Hematopoietic multipotent progenitor cell (in vitro differentiated cells): ENCODE measurements around the gene SEPTIN12. TPM values are rescaled to one million over a fixed set of nuclear protein-coding genes. Genes with fewer than 3 reads are reported as not detected.

Experiments used
- DNase-seq, 3 donors: peaks; one replicate each; pipeline ENCODE4 v3.0.0-alpha.2; 2011 to 2015; ENCODE audit warnings: low read depth in 2 of 3, low spot score in 2 of 3
- total RNA-seq: library from RNA; depleted of rRNA; stranded (reverse); fragments of >200 nt; gene quantifications from one replicate; pipeline ENCODE4 v1.2.3, GENCODE V29; 2012

Gene SEPTIN12
- total RNA-seq, 1 donor: not detected

- DNase-seq: no peak
Measured at GRCh38 chr16:4803401-4803844, 15.3 kb upstream of the SEPTIN12 start.

- DNase-seq: peak; percentile 69 to 90 (median 85)
Measured at GRCh38 chr16:4802659-4803287, 14.6 kb upstream of the SEPTIN12 start.

GRCh38 chr16:4801962-4802658 lies 14.0 kb upstream of the SEPTIN12 start, which contains the start of gene ROGDI:
Gene ROGDI, minus strand, starts transcription at chr16:4802633. Its CDS starts 62 bp downstream, at chr16:4802571.
- peak in 2 of 3 donors; percentile 43 to 65 for DNase-seq

GRCh38 chr16:4801051-4801961 lies 13.2 kb upstream of the SEPTIN12 start:
- DNase-seq: no peak

- DNase-seq: peak in 1 of 3 donors; percentile 20
Measured at GRCh38 chr16:4800290-4801041, 12.3 kb upstream of the SEPTIN12 start.

GRCh38 chr16:4799171-4799855 lies 11.2 kb upstream of the SEPTIN12 start:
- no peak for DNase-seq

- no peak for DNase-seq
Measured at GRCh38 chr16:4798456-4798855, 10.3 kb upstream of the SEPTIN12 start.

GRCh38 chr16:4797805-4798252 lies 9.7 kb upstream of the SEPTIN12 start:
- no peak for DNase-seq

- DNase-seq: no peak
Measured at GRCh38 chr16:4796982-4797804, 9.0 kb upstream of the SEPTIN12 start.

GRCh38 chr16:4795828-4796572 lies 7.9 kb upstream of the SEPTIN12 start:
- no peak for DNase-seq

- no peak for DNase-seq
Measured at GRCh38 chr16:4795181-4795827, 7.2 kb upstream of the SEPTIN12 start, which contains the start of gene SMIM22. Gene SMIM22, plus strand, starts transcription at chr16:4795369. Its CDS starts 366 bp downstream, at chr16:4795735.

GRCh38 chr16:4792951-4793513 lies 4.9 kb upstream of the SEPTIN12 start:
- DNase-seq: no peak

- no peak for DNase-seq
Measured at GRCh38 chr16:4790871-4791270, 2.7 kb upstream of the SEPTIN12 start.

GRCh38 chr16:4790261-4790660 lies 2.1 kb upstream of the SEPTIN12 start:
- DNase-seq: no peak

GRCh38 chr16:4788910-4789309 lies 765 bp upstream of the SEPTIN12 start:
- DNase-seq: no peak

- DNase-seq: no peak
Measured at GRCh38 chr16:4788489-4788889, 344 bp upstream of the SEPTIN12 start.

- DNase-seq: no peak
Measured at GRCh38 chr16:4787068-4787467, 1.1 kb downstream of the SEPTIN12 start.
